IPS-18c (cell line): ENCODE data around the gene GFY.

ENCODE experiments used
- H3K4me3 ChIP-seq: 2 replicates; pipeline ENCODE4 v1.7.0; 2013; ENCODE audit warnings: low read depth, mild to moderate bottlenecking, low read length, moderate library complexity; ENCODE audit not compliant: insufficient read depth
- H3K9me3 ChIP-seq: one replicate; pipeline ENCODE4 v1.6.1; 2013; ENCODE audit warnings: mild to moderate bottlenecking, low read length, moderate library complexity; ENCODE audit not compliant: control insufficient read depth, insufficient read depth

GFY gene, protein sequence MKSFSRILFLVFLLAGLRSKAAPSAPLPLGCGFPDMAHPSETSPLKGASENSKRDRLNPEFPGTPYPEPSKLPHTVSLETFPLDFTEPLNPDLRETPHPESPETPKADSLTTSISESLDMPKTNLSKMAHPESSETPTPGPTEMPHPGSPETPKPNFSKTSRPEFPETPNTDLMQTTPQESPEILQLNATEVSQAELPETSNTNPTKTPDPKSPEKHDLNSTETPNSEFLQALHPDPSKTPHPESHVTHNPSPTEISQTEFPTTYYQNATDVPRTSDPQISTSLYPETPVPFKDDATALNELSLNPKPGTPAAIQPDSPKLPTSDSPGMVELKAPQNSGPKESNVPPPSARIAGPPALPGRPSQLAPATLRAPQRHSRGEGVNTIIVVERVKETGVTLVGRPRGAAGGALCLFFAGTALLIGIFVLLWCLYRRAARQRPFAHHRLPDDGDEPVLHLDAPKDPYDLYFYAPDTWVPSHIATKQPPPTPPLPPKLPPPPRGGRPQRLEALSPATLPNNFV

DNA sequence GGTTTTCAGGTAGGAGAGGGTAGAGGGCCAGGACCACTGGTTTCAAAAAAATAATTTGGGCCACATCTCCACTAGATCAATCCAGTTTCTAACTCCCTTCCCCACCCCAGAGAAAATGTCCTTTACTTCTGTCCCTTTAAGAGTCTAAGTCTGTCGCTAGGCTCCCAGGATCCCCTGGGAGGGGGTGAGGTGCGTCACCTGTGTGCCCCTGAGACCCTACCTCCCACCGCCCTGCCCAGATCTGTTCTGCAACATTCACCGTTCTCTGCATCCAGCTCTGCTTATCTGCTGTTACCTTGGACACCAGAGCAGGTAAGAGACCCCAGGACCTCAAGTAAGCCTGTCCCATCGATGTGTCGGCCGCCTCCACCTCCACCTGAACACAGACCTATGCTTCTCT lies at the start of gene GFY:
TSS of gene GFY (plus strand) at position 211 of the 400 bp plus-strand sequence. CDS start 1,043 bp downstream, outside the sequence.
- Histone ChIP-seq H3K9me3 (peaks cover 2% of the 10 kb centered on the region), H3K4me3 (peak within 1 kb of the TSS; percentile 32; the same call in 1 of the 2 replicates)

DNA sequence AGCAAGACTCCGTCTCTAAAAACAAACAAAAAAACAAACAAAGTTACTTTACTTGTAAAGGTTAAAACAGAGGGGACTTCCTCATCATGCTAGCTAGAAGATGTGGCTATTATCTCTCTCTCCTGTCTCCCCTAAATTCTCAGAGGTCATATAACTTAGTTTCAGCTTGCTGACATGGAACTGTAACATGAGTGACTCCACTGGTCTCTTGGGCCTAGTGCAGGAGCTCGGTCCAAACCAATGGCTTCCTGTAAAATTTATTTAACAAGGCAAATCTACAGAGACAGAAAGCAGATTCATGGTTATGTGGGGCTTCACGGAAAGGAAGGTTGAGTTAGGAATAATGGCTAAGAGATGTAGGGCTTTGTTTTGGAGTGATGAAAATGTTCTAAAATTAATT lies 46.7 kb upstream of the GFY start:
- Histone ChIP-seq H3K4me3 (no peak overlapping the region), H3K9me3 (no peaks in the 10 kb centered on the region)

DNA sequence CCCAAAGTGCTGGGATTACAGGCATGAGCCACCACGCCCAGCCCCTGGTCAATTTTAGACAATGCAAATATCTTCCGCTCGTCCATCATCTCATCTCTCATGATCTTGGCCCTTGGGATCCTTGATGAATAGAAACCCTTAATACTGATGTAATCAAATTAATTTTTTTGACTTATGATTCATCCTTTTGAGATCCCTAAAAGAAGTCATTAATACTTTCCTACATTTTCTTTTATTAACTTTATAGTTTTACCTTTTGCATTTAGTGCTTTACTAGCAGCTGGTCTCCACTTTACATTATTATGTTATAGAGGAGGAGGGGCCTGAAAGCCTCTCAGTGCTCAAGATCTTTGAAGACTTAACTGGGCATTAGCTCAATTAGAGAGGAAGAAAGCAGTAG lies 44.8 kb upstream of the GFY start:
- Histone ChIP-seq H3K4me3 (no peak overlapping the region), H3K9me3 (no peaks in the 10 kb centered on the region)

DNA sequence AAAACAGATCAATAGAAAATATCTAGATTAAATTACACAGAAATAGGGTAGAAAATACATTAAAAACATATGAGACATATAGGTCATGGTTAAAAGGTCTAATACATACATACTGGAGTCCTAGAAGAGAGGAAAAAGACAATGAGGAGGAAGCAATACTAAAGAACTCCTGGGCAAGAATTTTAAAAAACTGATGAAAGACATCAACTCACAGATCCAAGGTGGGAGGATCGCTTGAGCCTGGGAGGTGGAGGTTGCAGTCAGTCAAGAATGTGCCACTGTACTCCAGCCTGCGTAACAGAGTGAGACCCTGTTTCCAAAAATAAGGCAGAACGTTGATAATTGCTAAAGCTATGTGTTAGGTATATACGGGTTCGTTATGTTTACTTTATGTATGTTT lies 42.5 kb upstream of the GFY start:
- no peak overlapping the region for H3K4me3 ChIP-seq
- no peaks in the 10 kb centered on the region for H3K9me3 ChIP-seq

DNA sequence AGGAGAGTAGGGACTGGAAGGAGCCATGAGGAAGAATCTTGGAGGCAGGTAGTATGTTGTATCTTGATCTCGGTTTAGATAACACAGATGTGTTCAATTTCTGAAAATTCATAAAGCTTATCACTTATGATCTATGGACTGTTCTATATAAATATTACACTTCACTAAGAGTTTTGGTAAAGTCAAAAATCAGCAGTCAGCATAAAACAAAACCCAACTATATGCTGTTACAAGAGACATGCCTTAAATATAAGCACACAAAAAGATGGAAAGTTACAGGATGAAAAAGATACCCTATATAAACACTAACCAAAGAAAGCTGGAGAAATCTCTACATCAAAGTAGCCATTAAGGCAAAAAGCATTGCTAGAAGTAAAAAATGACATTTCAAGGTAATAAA lies 41.6 kb upstream of the GFY start:
- no peak overlapping the region for H3K4me3 ChIP-seq
- no peaks in the 10 kb centered on the region for H3K9me3 ChIP-seq

DNA sequence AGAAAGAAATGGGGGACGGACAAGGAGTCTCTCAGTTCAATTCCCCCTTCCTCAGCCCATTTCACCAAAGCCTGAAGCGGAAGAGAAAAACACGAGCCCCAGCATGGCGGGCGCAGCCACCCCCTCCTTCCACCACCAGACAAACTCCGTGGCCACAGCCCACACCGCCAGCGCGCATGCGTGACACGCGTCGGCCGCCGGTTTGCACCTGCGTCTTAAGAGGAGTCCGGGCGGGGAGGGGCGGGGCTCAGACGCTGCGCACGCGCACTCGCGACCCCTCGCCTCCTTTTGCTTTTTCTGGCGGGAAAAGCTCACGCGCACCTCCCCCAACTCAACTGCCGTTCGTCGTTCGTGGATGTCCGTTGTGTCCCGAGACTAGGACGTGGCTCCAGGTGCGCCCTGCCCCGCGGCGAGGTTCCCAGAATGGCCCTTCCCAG lies 37.2 kb upstream of the GFY start, which contains the start of gene KASH5:
TSS of gene KASH5 (plus strand) at position 314 of the 437 bp plus-strand sequence. CDS start 2,635 bp downstream, outside the sequence.
- Histone ChIP-seq H3K9me3 (no peaks in the 10 kb centered on the region), H3K4me3 (no peak within 1 kb of the TSS)

DNA sequence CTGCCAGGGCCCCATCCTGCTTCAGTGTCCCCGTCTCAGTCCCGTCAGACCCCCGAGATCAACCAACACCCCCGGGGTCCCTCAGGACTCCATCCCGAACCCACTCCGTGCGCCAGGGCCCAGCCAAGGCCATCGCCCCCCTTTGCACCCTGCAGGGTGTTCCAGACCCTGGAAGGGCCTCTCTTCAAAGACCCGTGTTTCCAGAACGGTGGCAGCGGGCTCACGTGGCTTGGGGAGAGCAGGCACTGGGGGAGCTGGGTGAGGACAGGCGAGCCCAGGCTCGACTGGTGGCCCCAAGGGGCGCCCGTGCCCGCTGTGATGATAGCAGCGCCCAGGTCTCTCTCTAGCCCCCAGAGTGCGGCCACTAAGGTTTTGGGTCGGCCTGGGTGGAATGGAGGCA lies 35.8 kb upstream of the GFY start:
- H3K4me3 ChIP-seq = no peak overlapping the region
- no peaks in the 10 kb centered on the region for H3K9me3 ChIP-seq

DNA sequence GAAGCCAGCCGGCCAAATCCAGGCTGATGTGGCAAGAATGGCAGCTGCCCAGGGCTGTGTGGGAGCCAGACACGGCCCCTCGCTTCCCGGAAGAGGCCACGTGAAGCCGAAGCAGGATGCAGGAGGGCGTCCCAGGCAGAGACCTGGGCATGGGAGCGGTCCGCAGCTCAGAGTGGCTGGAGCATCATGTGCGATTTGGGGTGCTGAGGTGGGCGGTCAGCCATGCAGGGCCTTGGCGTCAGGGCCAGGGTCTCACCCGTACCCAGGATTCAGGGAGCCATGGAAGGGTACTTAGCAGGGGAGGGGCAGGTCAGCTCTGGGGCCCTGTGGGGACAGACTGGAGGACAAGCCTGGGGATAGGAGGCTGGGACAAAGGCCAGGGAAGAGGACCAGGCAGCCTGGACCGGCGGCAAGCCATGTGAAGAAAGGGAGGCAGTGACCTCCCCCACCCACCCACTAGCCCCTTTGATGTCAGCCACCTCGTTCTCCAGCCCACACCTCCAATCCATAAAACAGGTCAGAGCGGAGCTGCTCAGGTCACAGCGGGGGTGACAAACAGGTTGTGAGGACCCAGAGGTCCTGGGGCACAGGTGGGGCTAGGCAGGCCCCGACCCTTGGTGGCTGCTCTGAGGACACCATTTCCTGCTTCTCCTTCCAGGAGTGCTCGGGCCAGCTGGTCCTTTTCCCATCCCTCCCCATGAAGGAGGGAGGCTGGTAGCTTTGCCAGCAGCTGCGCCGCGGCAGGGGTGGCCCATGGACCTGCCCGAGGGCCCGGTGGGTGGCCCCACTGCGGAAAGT lies 34.9 kb upstream of the GFY start:
- Histone ChIP-seq H3K4me3 (no peak overlapping the region), H3K9me3 (no peaks in the 10 kb centered on the region)

DNA sequence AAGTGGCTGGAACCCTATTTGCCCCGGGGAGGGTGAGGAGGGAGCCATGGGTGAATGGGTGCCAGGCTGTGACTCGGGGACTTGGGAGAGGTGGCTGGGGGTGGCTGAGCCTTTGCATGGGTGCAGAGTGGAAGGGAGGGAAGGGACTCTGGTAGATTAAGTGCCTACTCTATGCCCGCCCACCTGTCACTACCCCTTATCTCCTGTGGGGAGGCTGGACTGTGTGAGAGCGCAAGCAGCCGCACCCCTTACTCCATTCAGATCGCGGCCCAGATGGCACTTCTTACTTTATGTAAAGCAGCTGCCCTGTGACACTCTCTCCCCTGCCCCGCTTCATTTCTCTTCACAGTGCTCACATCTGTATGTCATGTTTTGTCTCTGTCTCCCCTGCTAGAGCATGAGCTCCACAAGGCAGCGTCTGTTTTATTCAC lies 34.2 kb upstream of the GFY start:
- Histone ChIP-seq H3K4me3 (no peak overlapping the region), H3K9me3 (no peaks in the 10 kb centered on the region)

DNA sequence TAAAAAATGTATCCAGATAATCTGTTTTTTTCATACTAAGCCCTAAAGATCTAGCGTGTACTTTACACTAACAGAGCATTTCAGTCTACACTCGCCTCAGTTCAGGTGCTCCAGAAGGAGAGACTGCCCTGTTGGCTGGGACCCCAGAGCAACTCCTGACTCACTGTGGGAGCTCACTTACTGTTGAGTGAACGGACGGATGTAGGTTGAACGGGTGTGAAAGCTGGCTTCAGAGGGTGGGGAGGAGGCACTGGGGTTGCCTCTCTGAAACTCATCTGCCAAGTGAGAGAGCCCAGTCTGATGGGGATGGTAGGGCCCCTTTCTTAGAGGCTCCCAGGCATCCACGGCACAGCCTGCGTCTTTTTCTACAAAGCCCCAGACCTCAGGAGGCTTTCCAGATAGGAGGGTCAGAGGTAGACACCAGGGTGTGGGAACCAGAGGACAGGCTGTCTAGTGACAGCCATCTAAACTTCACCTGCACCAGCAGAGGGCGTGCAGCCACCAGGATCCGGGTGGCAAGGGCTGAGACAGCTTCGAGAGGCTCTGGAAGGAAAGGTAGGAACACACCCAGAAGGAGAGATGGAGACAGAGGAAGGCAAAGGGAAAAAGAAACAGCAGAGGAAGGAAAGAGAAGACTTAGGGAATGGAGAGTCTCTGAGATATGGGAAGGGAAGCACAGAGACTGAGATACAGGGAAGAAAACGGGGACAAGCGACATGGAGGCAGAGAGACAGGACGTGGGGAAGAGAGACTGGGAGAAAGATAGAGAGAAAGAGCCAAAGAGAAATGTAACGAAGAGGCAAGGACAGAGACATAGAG lies 33.4 kb upstream of the GFY start:
- H3K4me3 ChIP-seq = no peak overlapping the region
- no peaks in the 10 kb centered on the region for H3K9me3 ChIP-seq

DNA sequence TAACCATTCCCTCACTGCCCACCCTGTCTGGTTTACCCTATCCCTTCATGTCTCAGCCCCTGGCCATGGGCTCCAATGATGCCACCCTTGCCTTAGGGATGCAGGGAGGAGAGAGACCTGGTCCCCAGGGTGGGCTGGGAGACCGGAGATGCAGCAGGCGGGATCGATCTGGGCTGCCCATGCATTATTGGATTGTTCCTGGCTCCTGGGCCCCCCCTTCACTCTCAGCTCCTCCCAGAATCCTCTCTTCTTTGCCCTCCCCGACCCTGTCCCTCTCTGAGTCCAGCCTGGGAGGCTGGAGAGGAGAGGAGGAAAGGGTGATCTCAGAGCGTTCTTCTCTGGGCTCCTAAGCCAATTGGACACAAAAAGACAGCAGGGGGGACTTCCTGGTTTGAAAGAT lies 31.3 kb upstream of the GFY start:
- Histone ChIP-seq H3K9me3 (no peaks in the 10 kb centered on the region), H3K4me3 (no peak overlapping the region)

DNA sequence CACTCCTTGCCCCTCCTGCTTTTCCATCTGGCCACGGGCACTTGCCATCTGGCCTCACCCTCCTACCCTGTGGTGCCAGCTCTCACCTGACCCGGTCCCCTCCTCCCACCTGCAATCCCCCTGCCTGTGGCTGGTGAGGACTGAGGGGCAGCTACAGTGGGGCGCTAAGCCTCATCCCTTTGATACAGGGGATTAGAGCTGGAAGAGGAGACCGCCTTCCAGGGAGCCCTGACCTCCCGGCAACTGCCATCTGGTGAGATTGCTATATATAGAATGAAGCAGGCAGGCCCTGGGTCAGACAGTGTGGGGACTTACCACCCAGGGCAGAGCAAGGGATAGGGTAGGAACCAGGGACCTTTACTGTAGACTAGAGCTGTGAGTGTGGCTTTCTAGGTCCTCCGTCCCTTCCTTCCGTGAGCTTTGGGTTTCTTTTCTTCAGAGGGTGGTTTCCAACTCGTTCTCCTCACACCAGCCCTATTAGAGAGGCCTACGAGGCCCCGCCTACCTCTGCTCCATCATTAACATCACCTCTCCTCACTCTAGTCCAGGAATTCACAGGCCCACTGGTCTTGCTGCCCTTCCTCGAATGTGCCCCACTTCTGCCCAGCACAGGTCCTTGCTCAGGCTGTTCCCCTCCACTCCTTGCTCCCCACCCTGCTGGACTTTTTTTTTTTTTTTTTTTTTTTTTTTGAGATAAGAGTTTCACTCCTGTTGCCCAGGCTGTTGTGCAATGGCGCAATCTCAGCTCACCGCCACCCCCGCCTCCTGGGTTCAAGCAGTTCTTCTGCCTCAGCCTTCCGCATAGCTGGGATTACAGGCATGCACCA lies 29.4 kb upstream of the GFY start:
- no peaks in the 10 kb centered on the region for H3K9me3 ChIP-seq

DNA sequence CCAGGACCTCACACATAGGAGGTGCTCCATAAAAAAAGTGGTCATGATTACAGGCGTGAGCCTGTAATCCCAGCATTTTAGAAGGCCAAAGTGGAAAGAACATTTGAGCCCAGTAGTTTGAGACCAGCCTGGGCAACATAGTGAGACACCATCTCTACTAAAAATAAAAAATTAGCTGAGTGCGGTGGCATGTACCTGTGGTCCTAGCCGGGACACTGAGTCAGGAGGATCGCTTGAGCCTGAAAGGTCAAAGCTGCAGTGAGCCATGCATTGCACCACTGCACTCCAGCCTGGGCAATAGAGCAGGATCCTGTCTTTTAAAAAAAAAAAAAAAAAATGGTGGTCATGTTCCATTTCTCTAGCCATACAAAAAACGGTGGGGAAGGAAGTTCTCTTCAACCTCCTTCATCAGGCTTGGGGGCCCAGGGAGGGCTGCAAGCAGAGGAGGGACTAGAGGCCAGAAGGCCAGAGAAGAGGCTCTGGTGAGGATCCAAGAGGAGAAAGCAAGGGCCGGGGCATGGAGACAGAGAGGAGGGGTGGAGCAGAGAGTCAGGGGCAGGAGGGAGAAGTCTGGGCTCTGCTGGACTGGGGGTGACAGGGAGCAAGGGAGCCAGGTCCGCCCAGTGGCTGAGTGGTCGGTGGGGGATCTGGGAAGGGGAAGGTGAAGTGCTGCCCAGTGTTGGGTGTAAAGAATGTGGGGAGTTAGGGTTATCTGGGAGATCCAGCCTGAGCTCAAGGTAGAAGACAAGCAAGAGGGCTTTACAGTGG lies 28.3 kb upstream of the GFY start:
- Histone ChIP-seq H3K9me3 (no peaks in the 10 kb centered on the region), H3K4me3 (no peak overlapping the region)

More for the DNA sequence above, 29.4 kb upstream of the GFY start:
- H3K4me3 ChIP-seq = no peak overlapping the region

DNA sequence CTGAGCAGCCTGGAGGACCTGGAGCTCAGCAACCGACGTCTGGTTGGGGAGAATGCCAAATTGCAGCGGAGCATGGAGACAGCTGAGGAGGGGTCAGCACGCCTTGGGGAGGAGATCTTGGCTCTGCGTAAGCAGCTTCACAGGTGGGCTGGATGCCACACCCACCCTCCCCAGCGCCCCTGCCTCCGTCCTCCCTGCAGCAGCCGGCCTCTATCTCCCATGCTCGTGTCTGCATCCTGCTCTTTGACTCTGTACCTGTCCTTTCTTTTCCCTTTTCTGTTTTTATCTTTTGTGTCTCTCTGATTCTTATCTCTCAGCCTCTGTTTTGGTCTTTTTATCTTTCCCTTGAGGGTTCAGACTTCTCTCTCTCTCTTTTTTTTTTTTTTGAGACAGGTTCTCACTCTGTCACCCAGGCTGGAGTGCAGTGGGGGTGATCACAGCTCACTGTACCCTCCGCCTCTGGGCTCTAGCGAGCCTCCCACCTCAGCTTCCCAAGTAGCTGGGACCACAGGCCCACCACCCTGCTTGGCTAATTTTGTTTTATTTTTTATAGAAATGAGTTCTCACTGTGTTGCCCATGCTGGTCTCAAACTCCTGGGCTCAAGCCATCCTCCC lies 27.1 kb upstream of the GFY start:
- Histone ChIP-seq H3K9me3 (no peaks in the 10 kb centered on the region), H3K4me3 (no peak overlapping the region)

DNA sequence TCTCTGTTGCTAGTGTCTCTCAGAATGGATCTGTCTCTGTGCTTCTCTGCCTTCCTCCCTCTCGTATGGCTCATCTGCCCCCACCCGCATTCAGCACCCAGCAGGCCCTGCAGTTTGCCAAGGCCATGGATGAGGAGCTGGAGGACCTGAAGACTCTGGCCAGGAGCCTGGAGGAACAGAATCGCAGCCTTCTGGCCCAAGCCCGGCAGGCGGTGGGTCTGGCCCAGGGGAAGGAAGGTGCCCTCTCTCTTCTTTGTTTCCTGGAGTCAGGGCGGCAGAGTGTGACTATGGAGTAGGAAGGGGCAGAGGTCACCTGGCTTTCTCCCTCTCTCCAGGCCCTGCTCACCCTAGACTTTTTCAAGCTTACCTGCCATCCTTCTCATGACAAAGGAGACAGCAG lies 26.3 kb upstream of the GFY start:
- H3K9me3 ChIP-seq = no peaks in the 10 kb centered on the region

More for the DNA sequence above, 26.3 kb upstream of the GFY start:
- H3K4me3 ChIP-seq = no peak overlapping the region
